ENCODE data around the gene HBD.
"Not testable (repeated sequence)": the region's sequence is repeated elsewhere in the genome, so short reads cannot be mapped to it uniquely, and the experiment has no call there.

HBD gene

GRCh38 chr11:5234381-5234834 is at the start of gene HBD:
HBD (minus strand) TSS chr11:5234483; CDS start chr11:5234433, 50 bp downstream.
- no peak for DNase-seq

DNA sequence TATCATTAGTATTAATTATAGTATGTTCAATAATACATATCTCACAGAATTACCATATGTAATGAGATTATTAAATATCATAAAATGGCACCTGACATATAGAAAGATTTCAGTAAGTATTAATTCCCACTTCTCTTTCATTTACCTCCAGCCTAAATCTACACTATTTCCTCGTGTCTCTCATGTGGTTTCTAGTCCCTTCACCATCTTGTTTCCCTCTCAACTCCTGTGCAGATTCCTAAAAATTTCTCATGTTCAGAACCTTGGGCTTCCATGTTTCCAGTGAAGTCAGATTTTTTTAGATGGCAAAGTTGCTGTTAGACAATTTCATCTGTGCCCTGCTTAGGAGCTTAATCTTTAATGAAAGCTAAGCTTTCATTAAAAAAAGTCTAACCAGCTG is 49.6 kb upstream of the HBD start:
- no peak for DNase-seq

DNA sequence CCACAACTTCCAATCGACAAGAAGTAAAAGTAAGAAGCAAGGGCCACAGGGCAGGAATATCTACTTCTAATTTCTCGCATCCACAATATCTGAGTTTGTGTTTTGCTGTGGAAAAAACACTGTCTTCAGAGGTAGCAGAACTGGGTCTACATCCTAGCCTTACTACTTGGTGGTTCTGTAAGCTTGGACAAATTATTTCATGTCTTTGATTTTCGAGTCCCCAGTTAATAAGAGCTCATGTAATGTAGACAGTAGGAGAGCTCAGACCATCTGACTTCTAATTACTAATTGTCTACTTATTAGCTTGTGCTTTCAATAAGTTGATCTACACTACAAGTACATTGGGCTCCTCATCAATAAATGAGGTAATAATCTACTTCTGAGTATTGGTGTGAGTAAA is 48.8 kb upstream of the HBD start:
- no peak for DNase-seq

- no peak for DNase-seq
Measured at GRCh38 chr11:5282628-5283027, 48.3 kb upstream of the HBD start.

- no peak for DNase-seq
Measured at GRCh38 chr11:5281596-5281995, 47.3 kb upstream of the HBD start.

GRCh38 chr11:5280582-5281102 is 46.4 kb upstream of the HBD start:
- no peak for DNase-seq

DNA sequence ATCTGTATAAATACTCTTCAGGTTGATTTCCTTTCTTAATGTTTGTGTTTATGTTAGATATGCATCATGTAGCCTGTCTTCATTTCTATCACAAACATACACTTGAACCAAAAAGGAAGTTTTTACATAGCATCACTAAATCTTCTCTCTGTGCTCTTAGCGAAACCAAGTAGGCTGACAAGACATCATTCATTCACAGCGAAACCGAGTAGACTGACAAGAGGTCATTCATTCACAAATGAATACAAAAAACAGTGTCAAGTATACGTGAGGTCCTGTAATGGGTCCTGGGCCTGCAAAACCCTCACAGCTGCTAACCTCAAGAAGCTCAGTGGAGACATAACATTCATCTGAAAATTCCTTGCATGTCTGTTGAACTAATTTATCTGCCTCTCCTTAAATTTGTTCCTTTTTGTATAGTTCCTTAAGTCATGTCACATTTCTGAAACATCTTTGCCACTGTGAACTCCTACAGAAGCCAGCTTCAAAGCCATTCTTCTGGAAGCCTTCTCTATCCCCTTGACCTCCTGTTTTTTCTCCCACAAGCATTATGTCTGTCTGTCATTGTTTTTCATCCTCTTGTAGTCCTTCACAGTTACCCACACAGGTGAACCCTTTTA is 45.3 kb upstream of the HBD start:
- no peak for DNase-seq

GRCh38 chr11:5277807-5278382 is 43.6 kb upstream of the HBD start:
- DNase-seq = no peak

DNA sequence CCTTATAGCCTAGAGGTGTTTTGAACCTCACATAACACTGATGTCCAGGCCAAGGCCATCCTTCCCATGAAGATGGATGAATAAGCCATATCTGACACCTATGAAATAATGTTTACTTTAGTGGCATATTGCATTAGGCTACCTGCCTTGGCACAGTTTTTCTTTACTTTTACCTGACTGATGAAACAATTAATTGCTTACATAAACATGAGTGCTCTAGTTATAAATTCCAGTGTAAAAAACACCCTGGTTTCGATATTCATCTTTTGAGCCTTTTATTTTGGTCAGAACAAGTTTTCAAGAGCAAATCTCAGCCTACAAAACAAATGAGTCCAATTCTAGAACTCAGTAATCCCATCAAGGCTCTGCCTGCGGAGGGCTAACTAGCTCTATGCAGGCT is 42.4 kb upstream of the HBD start:
- DNase-seq = no peak

- no peak for DNase-seq
Measured at GRCh38 chr11:5275369-5276110, 41.3 kb upstream of the HBD start.

- DNase-seq = no peak
Measured at GRCh38 chr11:5274395-5274794, 40.1 kb upstream of the HBD start.

DNA sequence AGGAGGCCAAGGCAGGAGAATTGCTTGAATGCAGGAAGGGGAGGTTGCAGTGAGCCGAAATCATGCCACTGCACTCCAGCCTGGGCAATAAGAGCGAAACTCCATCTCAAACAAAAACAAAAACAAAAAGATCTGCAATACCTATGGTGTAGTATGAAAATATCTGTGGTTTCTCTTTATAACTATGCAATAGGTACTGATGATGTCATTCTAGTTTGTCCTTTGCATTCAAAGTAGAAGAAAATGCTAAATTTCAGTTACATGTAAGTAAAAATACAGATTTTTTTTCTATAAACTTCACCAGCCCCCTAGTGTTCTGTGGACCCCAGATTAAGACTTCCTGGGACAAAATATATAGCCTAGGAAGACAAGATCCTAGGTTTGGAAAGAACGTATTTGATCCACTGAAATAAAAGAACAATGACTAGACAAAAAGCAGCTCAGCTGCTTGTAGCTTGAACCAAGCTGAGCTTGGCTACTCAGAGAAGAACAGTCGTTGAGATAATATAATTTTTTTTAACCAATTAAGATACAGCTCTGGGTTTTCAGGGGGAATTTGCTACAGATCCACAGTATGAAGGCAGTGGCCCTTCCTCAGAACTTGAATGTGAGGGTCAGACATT is 38.2 kb upstream of the HBD start:
- DNase-seq = no peak

DNA sequence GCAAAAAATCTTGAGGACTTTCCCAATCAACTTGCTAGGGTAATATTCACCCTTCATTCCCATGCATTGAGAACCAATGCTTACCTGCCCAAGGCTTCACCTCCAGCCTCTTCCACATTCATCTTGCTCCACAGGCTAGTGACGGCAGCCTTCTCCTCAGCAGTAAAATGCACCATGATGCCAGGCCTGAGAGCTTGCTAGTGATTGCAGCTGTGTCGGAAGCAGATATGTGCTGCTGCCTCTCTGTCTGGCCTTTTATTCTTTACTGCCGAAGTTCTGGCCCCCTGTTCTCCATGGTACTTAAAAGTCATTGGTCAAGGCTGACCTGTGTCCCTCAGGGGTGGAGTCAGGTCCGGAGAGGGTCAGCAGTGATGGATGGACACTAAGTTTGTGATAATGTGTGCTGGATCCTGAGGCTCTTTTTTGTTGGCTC is 35.4 kb upstream of the HBD start, which contains the start of gene HBE1:
Gene HBE1, minus strand, starts transcription at position 231 of the 433 bp plus-strand sequence. Its CDS starts 55 bp downstream, at position 176.
- DNase-seq = no peak

DNA sequence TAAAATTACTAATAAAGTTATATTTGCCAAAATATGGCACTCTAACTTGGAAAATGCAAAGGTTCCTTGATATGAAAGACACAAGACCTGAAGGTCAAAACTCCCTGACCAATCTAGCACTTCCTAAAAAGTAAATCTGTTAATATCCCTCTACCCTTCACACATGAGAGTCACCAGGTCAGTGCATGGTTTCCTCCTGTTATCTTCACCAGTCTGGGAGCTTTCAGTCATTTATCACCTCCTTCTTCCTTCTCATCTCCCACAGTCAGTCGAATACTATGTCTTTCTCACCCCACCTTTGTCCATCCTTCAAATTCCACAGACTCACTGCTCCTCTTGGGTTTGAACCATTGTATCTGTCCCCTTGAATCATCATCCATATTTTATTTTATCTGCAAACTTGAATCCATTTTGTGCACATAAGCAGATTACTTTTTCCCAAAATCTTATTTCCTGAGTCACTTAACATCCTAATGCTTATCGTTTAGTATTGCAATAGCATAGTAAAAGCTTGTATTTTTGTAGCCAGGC is 32.8 kb upstream of the HBD start:
- no peak for DNase-seq

DNA sequence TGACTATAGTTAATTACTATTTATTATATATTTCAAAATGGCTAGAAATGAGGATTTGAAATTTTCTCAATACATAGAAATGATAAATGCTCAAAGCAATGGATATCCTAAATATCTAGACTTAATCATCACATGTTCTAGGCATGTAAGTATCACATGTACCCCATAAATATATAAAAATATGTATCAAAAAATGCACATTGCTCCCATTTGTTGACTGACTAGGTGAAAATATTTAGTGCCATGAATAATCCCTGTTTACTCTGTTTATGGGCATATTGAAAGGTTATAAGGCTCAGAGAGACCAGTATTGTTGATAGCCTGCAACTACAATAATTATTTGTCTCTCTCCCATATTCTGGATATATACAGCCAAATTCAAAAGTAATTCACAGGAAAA is 32.3 kb upstream of the HBD start:
- DNase-seq = no peak

DNA sequence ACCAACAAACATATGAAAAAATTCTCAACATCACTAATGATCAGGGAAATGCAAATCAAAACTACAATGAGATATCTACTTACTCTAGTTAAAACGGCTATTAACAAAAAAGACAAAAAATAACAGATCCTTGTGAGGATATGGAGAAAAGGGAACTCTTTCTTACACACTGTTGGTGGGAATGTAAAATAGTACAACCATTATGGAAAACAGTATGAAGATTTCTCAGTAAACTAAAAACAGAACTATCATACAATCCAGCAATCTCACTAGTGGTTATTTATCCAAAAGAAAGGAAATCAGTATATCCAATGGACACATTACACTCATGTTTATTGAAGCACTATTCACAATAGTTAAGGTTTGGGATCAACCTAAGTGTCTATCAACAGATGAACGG is 31.5 kb upstream of the HBD start:
- no peak for DNase-seq

DNA sequence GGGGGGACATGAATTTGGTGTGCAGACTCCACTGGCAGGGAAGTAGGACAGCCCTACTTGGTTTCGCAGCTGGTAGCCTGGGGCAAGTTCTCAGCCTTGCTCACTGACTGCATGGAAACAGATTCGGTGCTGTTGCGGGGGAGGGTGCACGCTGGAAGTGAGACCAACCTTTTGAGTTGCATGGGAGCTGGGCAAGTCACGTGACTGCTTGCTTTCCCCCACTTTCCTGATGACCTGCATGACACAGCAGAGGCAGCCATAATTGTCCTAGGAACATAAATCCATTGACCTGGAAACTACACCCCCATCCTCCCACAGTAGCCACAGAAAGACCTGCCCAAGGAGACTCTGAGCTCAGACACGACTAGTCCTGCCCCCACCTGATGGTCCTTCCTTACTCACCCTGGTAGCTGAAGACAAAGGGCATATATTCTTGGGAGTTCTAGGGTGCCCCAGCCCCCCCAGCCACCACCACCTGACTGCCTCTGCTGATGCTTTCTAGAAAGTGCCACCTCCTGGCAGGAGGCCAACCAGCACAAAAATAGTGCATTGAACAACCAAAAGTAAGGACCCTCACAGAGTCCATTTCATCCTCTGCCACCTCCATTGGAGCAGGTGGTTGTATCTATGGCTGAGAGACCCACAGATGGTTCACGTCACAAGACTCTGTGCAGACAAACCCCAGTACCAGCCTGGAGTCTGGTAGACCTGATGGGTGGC is 24.4 kb upstream of the HBD start:
- no peak for DNase-seq

- no peak for DNase-seq
Measured at GRCh38 chr11:5257296-5257695, 23.0 kb upstream of the HBD start.

DNA sequence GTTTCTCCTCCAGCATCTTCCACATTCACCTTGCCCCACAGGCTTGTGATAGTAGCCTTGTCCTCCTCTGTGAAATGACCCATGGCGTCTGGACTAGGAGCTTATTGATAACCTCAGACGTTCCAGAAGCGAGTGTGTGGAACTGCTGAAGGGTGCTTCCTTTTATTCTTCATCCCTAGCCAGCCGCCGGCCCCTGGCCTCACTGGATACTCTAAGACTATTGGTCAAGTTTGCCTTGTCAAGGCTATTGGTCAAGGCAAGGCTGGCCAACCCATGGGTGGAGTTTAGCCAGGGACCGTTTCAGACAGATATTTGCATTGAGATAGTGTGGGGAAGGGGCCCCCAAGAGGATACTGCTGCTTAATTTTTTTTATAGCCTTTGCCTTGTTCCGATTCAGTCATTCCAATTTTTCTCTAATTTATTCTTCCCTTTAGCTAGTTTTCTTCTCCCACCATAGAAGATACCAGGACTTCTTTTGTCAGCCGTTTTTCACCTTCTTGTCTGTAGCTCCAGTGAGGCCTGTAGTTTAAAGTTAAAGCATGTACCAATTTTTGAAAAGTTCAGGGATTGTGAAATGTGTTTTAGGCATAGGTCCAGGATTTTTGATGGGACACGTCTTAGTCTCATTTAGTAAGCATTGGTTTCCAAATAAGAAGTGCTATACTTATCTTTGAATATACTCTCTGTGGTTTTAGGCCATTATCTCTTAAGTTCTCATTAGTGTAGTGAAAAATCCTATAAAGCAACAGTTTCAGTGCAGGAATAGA is 20.5 kb upstream of the HBD start, which contains the start of gene HBG2:
Gene HBG2, minus strand, starts transcription at position 136 of the 768 bp plus-strand sequence. Its CDS starts 53 bp downstream, at position 83.
- DNase-seq = not testable (repeated sequence)

- not testable (repeated sequence) for DNase-seq
Measured at GRCh38 chr11:5254023-5254422, 19.7 kb upstream of the HBD start.

DNA sequence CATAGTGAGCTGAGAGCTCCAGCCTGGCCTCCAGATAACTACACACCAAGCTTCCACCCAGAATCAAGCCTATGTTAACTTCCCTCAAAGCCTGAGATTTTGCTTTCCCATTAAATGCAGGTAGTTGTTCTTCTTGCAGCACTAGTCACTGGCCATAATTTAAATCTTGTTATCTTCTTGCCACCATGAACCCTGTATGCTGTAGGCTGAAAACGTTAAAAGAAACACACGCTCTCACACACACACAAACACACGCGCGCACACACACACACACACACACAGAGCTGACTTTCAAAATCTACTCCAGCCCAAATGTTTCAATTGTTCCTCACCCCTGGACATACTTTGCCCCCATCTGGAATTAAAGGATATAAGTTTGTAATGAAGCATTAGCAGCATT is 19.2 kb upstream of the HBD start:
- not testable (repeated sequence) for DNase-seq

DNA sequence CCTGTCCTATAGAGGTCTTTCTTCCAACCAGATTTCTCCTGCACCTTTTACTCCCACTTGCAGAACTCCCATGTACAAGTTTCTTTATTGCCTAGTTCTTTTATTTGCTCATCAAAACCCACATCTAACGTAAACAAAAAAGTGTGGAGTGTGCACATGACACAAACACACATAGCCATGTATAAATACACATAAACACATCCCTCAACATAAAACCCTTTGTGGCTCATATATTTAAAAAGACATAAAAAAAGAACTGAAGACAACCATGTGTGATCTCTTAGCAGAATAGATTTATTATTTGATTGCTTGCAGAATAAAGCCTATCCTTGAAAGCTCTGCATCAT is 18.6 kb upstream of the HBD start:
- no peak for DNase-seq
